GM21619 (cell line): Measurements from ENCODE around the gene OR51I1.
A peak's percentile ranks its signal among the peaks of the same experiment; 100 is the strongest.

Source experiments
- ATAC-seq: cut with Tn5 transposase; IDR thresholded peaks from one replicate; pipeline ENCODE4 v1.9.1; 2021; ENCODE audit not compliant: unreplicated experiment

The OR51I1 gene

GRCh38 chr11:5441414-5441813 is at the start of gene OR51I1:
Gene OR51I1, minus strand, starts transcription at chr11:5441514. Its CDS starts 0 bp downstream, at chr11:5441514.
- no peak for ATAC-seq

GRCh38 chr11:5489576-5490357 is 48.5 kb upstream of the OR51I1 start:
- ATAC-seq: no peak

GRCh38 chr11:5488798-5489399 is 47.6 kb upstream of the OR51I1 start:
- ATAC-seq: no peak

GRCh38 chr11:5488385-5488784 is 47.1 kb upstream of the OR51I1 start, which contains the start of gene OR52D1:
Gene OR52D1, plus strand, starts transcription at chr11:5488685. Its CDS starts 22 bp downstream, at chr11:5488707.
- ATAC-seq: no peak

DNA sequence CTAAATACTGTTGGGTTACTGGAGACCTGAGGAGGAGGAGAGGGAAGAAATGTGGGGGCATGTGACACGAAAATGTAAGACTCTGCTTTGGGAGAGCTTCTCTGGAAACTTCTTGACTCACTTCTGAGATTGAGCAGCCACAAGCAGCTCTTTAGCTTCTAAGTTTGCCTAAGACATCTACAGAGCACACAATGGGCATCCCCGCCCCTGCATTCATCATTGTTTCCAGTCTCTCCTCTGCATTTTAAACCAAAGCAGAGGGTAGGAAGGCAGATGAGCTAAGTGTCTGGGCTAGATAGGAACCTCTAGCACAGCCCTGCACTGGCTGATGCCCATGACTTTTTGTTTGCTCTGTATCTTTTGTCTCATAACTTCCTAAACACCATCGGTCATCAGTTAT is 45.1 kb upstream of the OR51I1 start:
- no peak for ATAC-seq

DNA sequence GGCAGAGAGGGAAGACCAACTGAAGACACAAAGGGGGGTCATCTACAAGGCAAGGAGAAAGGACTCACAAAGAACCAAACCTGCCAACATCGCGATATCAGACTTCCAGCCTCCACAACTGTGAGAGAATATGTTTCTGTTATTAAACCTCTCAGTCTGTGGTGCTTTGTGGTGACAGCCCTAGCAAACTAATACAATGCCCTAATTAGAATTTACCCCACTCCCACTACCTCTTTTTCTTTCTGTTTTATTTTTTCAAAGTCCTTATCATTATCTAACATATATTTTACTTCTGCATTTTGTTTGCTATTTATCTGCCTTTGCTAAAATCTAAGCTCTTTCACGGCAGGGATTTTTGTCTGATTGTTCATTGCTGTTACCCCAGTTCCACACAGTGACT is 44.7 kb upstream of the OR51I1 start:
- no peak for ATAC-seq

DNA sequence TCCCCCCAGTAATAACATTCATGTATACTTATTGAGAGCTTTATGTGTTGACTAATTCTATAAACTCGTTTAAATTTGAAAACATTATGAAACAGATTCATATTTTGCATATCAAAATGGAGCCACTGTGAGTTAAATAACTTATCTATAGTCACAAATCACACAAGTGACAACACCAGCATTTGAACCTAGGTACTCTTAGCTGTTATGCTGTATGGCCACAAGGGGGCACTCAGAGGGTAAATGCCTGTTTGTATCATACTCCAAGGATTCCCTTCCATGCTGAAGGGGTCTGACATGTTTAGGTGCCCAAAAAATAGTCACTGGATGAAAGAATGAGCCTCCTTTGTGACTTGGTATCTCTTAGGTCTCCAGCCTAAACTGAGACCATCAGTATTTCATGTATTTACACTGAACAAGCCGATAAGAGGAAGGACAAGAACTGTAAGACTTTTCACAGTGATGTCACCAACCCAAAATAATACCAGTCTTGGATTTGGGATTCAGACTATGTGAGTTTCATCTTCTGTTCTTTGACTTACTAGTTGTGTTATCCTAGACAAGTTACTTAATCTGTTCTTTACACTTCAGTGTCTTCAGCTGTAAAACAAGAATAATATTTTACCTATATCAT is 35.0 kb upstream of the OR51I1 start:
- peak; percentile 86 for ATAC-seq

- ATAC-seq: no peak
These were observed 32.6 kb upstream of the OR51I1 start for GRCh38 chr11:5473921-5474320.

- ATAC-seq: no peak
These were observed 26.2 kb upstream of the OR51I1 start for GRCh38 chr11:5467527-5467926.

GRCh38 chr11:5460983-5461621 is 19.8 kb upstream of the OR51I1 start:
- no peak for ATAC-seq

- ATAC-seq: no peak
These were observed 8.1 kb upstream of the OR51I1 start for GRCh38 chr11:5449432-5449831.

DNA sequence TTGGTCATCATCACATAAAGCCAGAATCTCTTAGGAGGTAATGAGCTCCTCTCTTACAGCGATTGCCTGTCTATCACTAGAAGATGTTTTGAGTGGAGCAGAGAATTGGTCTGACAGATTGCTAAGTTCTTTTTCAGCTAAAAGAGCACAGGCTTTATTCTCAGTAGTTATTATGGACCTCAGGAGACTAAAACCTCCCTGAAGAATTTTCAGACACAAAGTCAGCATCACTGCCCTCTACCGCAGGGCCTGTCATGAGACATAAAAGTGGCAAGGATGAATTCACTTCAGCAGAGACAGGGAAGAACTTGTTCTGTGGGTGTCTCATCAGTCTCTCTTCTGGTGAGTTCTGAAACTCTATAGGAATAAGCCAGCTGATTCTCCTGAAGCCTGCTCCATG is 7.7 kb upstream of the OR51I1 start, which contains the start of gene OR51I2:
OR51I2 (plus strand) TSS at position 301 of the 400 bp plus-strand sequence. CDS start 4,166 bp downstream, outside the sequence.
- ATAC-seq: no peak

- no peak for ATAC-seq
These were observed 2.6 kb upstream of the OR51I1 start for GRCh38 chr11:5443835-5444393.

DNA sequence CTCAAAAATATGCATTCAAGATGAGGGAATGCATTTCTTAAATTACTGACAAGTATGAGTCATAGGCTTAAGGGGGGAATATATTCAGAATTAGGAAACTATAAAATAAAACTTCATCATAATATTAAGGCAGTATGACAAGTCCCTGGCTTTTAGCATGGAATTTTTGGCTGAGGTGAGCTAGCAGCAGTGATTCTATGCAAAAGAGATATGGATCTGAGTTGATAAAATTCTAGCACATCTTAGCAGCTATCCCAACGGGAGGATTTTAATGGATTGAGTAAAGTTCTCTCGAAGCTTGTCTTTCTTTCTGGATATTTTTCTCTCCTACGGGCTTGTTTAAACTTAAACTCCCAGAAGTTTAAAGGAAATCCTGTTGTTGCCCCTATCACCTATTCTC is 18.2 kb downstream of the OR51I1 start:
- no peak for ATAC-seq

GRCh38 chr11:5421811-5422210 is 19.5 kb downstream of the OR51I1 start, which contains the start of gene OR51Q1:
Gene OR51Q1, plus strand, starts transcription at chr11:5422111. Its CDS starts 90 bp downstream, at chr11:5422201.
- ATAC-seq: no peak

DNA sequence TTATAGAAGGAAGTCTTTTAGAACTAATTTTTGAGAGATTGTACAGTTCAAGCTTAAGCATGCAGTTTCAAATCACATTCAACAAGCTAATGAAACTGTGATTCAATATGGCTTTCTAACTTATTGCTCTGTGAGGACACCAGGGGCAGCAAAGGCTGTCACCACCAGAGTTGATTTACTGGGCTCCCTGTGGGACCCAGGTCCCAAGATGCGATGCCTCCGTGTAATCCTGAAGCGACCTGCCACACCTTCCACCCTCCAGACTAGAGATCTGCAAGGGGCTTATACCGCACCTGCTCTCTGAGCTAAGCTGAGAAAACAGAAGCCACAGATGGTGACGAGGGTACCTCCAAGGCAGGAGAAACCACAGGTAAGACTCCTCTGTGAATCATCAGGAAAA is 20.3 kb downstream of the OR51I1 start:
- no peak for ATAC-seq

- no peak for ATAC-seq
These were observed 36.1 kb downstream of the OR51I1 start for GRCh38 chr11:5405173-5405572.

- no peak for ATAC-seq
These were observed 42.4 kb downstream of the OR51I1 start for GRCh38 chr11:5398936-5399335.

GRCh38 chr11:5394091-5394490 is 47.2 kb downstream of the OR51I1 start:
- no peak for ATAC-seq
